CD4-positive, alpha-beta T cell treated with Interferon gamma for 1 hour (primary cell): ENCODE results near the gene LMF1.

Experiments
- DNase-seq: peaks from one replicate; pipeline ENCODE4 v3.0.0-alpha.2; 2020

Gene LMF1

DNA sequence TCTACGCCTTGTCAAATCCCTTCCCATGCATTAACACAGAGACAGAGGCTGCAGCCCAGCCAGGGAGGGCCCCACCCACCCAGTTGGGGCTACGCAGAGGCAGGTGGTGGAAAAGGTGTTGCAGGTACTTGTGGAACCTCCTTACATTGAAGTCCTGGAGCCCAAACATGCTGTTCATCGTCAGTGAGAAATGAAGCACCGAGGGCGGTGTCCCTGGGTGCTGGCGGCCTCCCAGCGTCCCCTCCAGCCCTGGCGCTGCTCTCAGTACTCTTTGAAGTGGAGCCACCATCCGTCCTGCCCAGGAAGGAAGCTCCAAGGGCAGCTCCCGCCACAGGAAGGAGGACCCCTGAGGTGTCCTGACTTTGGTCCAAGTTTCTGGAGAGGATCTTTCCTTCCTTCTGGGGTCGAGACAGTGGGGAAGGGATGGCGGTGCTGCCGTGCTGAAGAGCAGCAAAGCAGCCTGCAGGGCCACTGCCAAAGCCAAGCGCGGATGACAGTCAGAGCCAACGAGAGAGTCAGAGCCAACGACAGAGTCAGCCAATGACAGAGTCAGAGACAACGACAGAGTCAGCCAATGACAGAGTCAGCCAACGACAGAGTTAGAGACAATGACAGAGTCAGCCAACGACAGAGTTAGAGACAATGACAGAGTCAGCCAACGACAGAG is 23.4 kb downstream of the LMF1 start:
- DNase-seq: no peak

DNA sequence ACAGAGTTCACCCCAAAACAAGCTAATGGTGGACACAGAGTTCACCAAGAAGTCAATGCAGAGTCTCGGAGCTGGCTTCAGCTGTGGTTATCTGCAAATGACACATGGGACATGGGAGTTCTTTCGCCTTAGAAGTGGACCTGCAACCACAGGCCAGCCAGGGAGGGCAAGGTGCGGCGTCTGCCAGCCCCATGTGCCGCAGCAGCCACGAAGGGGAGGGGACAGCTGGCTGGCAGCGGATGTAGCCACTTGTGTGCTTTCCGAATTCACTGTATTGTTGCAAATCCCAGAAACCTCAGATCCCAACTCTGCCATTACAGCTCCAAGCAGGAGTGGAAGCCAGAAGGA is 24.8 kb downstream of the LMF1 start:
- no peak for DNase-seq

DNA sequence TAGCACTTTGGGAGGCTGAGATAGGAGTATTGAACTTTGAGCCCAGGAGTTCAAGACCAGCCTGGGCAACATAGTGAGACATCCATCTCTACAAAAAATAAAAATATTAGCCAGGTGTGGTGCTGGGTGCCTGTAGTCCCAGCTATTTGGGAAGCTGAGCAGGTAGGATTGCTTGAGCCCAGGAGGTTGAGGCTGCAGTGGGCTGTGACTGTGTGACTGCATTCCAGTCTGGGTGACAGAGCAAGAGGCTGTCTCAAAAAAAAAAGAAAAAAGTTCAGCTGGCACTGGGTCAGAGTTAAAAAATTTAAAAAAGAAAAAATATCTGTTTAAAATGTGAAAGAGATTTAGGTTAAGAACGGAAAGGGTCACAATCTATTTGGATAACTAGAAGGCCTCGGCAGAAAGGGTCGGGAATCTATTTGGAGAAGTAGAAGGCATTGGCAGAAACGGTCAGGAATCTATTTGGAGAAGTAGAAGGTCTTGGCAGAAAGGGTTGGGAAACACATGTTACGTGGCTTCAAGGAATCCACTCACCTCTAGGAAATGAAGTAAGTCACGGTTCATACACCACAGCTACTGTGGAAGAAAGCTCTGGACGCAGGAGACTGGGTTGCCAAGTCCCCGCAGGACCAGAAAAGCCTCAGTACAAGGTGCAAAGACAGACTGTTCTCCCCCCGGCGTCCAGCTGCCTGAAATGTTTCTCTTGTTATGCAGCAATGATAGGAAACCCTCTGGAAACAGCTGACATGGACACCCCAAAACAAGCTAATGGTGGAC is 25.3 kb downstream of the LMF1 start:
- no peak for DNase-seq

DNA sequence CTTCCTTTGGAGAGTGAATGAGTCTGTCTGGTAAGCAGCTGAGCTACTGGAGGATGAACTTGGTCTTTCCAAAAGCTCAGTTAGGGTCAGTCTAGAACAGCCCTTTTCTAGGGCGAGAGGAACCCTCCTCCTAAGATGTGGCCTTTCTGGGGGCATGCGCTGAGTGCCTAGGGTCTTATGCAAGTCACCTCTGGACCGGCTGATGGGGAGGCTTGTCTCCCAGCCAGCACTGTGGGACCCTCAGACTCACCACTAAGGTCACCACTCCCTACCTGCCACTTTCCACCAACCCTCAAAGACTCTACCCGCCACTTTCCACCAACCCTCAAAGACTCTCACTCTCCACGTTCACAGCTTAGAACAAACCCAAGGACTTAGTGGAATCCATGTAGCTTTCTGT is 26.8 kb downstream of the LMF1 start:
- no peak for DNase-seq

DNA sequence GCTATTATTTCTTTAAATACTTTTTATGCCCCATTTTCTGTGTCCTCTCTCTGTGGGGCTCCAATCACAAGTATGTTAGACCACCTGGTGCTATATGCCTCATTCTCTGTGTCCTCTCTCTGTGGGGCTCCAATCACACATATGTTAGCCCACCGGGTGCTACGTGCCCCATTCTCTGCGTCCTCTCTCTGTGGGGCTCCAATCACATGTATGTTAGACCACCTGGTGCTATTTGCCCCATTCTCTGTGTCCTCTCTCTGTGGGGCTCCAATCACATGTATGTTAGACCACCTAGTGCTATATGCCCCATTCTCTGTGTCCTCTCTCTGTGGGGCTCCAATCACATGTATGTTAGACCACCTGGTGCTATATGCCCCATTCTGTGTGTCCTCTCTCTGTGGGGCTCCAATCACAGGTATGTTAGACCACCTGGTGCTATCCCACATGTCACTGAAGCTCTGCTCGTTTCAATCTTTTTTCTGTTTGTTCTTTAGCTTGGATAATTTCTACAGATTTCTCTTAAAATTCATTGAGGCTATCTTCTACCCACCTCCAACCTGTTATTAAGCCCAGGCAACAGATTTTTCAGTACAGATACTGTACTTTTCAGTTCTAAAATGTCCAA is 28.2 kb downstream of the LMF1 start:
- no peak for DNase-seq

DNA sequence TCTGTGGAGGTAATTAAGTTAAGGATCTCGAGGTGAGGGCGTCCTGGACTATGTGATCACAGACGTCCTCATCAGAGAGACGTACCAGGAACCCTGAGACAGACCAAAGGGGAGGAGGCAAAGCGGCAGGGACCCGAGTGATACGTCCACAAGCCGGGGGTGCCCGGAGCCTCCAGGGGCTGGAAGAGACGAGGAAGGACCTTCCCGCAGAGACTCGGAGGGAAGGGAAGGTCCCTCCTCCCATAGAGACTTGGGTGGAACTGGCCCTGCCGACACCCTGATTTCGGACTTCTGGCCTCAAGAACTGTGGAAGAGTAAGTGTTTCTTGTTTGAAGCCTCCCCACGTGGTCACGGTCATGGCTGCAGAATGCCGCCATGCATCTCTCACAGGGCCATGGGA is 30.8 kb downstream of the LMF1 start:
- no peak for DNase-seq

DNA sequence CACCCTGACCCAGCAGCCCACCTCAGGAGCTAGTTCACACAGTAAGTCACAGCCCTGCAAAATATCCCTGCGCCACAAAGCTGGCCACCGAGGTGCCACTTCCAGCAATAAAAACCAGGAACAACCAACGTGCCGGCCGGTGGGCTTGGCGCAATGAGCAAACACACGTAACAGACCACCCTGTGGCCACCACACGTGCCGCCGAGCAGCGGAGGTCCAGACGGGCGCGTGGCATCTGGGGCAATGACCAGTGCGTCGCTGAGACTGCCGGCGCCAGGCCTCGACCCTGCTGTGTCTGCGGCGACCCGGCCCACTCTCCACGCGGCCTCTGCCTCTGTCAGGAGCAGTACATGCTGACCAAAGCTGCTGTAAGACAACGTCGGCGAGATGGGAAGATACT is 31.5 kb downstream of the LMF1 start:
- no peak for DNase-seq

DNA sequence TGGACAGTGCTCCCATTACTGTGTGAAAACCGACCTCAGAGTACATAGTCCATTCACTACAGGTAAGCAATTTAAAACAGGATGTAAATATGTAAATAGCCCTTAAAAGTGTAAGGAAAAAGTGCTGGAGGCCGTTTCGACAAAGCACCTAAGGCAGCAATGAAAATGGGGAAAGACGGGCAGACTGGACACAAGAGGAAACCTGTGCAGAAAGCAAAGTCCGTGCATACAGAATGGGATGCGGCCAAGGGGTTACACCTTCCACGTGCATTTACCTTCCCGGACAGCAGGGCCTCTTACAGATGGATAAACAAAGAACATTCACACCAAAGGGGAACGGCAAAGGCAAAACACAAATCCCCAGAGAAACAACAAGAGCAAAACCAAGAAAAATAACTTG is 32.0 kb downstream of the LMF1 start:
- DNase-seq: no peak

DNA sequence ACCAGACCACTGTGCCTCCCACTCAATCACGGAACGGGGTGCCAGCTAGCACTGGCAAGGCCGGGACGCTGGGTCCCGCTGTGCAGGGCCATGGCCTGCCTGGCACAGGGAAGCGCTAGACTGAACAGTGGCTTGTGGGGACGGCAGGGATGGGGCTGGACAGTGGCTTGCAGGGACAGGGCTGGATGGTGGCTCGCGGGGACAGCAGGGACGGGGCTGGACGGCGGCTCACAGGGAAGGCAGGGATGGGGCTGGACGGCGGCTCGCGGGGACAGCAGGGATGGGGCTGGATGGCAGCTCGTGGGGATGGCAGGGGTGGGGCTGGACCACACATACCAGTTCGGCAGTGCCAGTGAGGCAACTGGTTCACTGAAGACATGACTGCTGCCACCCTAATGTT is 32.6 kb downstream of the LMF1 start:
- DNase-seq: no peak

DNA sequence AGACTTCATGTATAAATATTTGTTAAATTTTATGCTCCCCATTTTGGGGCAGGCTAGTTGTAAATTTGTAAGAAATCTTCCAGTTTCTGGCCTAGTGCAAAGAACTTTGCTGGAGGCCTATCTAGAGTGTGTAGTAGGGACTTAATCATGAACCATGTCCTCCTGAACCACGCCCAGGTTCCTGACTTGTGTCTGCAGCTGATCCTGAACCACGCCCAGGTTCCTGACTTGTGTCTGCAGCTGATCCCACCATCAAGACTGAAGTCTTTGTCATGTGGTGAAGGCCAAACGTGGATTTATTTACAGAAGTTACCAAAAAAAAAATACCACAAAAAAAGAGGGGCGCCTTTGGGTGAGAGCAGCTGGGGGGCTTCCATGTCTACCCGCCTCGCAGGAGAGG is 33.1 kb downstream of the LMF1 start:
- DNase-seq: no peak

DNA sequence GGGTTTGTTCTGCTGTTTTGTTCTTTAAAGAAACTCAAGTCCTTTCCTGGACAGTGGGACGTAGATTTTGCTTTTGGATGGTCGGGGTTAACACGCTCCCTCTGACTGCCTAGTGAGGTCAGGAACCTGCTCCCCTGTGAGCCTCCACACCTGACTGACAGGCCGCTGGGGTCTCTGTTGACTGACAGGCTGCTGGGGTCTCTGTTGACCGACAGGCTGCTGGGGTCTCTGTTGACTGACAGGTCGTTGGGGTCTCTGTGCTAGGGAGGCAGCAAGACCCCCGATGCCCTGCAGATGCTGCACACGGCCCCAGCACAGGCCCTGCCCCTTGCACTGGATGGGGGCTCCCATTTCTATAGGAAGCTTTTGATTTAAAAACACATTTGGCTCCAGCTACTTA is 33.5 kb downstream of the LMF1 start:
- no peak for DNase-seq

DNA sequence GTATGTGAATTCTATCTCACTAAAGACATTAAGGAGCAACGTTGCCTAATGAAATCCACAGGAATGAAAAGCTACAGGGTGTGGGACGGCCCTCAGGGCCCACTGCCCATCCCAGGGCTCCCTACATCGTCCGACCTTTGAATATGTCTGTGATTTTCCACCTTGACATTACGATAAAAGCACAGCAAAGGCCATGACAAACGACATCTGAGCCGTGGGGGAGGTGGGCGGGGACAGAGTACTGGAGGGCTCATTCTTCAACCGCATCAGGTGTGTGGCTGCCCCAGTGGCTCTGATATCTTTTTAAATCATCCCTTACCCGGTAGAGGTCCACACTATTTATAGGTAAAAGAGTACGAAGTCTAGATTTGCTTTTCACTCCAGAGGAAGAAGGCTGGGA is 35.1 kb downstream of the LMF1 start:
- DNase-seq: no peak

DNA sequence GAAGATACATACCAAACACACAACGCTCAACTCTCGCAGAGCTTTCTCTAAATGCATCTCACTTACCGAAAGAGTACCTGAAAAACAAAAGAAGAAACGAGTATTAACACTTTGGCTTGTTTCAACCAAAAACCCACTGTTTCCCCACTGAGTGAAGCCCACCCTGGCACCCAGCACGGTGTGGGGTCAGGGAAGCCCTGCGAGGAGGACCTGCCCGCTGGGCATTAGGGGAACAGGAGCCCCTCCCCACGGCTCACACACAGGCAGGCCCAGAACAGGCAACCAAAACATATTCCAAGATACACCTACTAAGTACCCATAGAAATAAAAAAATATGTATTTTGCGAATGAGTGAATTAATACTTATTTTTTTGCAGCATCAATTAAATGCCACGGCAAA is 36.6 kb downstream of the LMF1 start:
- no peak for DNase-seq

DNA sequence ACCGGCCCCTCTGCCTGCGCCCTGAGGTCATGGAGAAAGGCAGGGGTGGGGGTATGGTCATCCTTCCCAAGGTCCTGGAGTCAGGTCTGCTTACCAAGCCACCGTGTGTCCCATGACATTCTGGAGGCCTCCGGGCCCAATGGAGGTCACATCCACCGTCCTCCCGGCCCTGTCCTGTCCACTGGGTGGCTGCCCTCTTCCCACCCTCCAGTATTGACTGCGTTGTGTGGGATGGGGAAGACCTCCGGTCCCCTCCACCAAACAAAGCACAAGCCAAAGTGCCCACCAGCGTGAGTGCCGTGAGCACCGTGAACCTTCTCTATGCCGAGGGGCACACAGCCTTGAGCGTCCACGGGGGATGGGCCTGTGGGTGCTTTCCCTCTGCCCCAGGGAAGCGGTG is 37.2 kb downstream of the LMF1 start:
- DNase-seq: no peak

DNA sequence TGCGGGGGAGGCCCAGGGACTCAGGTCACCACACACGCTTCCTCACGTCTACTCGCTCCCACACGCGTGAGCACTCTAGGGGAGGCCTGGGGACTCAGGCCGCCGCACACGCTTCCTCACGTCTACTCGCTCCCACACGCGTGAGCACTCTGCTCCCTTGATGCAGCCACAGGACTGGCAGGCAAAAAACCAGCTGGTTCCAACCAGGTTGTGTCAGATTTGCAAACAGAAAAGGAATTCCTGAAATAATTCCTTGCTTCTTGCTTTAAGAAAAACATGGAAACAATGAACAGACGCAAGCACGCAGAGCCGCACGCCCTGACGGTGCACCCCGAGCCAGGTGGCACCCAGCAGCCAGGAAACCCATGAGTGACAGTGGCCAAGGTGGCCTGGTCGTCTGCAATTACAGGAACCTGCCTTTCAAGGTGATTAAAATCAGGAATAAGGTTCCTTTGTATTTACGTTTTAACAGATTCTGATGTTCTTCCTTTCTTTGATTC is 37.9 kb downstream of the LMF1 start:
- DNase-seq: no peak

DNA sequence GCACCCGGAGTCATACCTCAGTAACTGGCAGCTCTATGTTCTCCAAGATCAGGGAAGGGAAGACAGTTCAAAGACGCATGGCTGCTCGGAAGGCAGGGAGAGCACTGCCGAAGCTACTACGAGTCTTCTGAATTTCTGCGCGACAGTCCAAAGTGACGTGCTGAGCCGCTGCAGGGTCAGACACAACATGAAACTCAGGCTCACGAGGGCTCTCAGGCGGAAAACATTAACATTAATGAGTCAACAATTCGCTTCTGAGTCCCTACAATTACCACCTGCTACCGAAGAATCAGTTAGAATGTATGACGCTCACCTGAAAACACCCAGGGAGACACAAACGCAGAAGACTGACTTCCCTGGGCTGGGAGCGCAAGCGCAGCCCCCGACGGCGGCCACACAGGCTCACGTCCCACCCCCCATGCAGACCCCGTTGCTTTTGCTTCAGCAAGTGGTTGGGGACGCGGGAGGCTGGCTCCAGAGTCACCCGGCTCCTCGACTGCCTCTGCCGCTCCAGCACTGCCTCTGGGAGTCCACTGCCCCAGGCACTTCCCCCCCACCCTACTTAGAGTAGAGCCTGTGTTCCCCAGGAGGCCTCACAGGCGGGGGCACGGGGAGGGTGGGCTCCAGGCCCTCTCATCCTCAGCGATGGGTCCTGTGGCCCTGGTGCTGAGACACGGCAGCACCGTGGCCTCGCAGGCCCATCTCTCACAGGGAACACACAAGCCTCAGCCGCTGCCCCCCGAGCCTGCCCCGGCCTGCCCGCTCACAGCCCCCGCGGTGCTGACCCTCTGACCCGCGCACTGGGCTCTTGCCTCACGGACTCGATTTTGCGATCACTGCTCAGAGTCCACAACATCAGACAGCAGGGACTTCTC is 38.9 kb downstream of the LMF1 start:
- DNase-seq: no peak

DNA sequence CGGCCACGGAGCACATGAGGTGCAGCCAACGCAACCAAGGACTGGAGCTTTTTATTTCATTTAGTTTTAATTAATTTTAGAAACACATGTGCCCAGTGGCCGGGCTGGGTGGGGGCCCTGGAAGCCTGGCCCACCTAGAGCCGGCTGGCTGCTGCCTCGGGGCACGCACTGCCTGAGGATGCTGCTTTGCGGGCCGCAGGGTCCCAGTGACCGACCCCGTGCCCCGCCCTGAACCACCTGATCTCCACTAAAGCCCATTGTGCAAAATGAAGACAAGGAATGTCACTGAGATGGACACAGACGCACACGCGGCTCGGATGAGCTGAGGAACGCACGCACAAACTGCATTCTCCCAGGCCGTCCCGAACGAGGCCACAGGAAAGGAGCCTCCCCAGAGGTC is 39.6 kb downstream of the LMF1 start:
- DNase-seq: no peak

DNA sequence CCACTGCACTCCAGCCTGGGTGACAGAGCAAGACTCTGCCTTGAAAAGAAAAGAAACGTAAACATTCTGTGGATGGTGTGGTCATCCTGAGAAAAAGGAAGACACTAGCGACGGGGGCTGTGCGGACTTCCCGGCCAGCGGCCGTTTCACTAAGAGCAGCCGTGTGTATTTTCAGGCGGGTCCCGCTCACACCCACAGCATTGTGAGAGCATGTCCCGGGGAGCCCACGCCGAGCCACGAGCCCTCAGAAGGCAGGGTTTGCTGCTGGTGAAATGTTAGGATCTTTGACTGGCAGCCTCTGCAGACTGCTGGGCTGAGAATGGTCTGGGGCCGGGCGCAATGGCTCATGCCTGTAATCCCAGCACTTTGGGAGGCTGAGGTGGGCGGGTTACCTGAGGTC is 40.3 kb downstream of the LMF1 start:
- DNase-seq: no peak

DNA sequence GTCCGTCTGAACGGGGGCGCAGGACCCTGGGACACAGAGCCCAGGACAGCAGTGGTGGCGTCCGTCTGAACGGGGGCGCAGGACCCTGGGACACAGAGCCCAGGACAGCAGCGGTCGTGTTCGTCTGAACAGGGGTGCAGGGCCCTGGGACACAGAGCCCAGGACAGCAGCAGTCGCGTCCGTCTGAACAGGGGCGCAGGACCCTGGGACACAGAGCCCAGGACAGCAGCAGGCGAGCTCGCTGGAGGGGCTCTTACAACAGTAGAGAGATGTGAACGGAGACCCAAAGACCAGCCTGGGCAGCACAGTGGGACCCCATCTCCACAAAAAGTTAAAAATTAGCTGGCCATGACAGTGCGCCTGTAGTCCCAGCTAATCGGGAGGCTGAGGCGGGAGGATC is 40.7 kb downstream of the LMF1 start:
- no peak for DNase-seq

DNA sequence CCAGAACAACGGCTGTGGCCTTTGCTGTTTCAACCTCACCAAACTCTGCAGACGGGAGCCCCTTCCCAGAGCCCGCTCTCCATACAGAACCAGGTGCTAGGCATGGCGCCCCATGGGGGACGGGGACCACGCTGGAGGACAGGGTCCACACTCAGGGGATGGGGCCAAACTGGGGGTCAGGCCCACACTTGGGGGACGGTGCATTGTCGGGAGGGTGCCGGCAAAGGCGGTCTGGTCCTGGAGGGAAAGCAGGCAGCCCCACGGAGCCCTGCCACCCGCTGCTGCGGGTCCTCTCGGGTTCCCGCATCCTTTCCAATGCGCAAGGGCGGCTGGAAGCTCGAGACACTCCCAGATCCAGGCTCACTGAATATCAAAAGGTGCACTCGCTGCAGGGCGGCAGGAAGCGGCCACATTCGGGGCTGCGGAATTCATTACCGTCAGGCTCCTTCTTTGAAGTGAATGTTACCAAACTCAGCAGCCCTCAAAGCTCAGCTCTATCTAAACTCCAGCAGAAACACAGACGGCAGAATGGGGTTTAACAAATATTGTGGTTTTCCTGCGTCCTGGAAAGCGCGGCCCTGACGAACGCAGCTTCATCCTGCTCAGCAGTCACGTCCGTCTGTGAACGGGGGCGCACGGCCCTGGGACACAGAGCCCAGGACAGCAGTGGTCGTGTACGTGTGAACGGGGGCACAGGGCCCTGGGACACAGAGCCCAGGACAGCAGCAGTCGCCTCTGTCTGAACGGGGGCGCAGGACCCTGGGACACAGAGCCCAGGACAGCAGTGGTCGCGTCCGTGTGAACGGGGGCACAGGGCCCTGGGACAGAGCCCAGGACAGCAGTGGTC is 41.3 kb downstream of the LMF1 start:
- no peak for DNase-seq

DNA sequence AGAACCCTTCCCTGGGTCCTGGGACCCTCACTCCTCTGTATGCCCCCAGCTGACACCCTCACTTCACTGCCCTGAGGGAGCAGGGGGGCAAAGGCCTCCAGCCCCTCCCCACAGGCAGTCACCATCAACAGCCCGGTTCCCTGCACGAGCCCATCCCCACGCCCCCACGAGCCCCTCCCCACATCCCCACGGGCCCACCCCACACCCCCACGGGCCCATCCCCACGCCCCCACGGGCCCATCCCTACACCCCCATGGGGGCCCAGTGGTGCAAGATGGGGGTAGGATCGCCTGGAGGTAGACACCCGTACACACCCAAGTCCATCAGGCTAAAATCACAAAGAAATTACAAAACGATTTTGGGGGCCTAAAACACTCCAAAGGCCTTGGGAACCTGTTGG is 42.3 kb downstream of the LMF1 start:
- no peak for DNase-seq

DNA sequence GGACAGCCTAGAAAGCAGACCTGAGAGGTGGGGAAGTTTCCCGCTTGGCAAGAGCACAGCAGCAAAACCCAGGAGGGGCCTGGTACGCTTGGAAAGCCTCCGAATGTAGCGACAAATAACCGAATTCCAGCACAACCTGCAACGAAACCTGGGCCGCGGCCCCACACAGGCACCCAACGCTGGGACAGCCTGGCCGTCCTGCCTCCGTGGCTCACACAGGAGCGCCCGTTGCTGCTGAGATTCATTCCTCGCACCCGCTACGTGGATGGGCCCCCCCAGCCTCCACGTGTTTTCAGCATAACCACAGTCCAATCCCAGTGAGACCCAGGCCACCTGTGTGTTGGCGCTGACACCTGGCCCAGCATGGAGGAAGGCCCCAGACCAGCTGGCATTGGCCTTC is 42.9 kb downstream of the LMF1 start:
- no peak for DNase-seq
